HL-60 (cell line): Measurements from ENCODE around the gene EFHB.

Source experiments
- GABPA ChIP-seq: IDR thresholded peaks from 2 replicates; pipeline ENCODE4 v1.6.1; 2012; ENCODE audit warnings: low read depth
- SPI1 ChIP-seq: IDR thresholded peaks from 2 replicates; pipeline ENCODE4 v1.6.1; 2012; ENCODE audit warnings: low read depth, mild to moderate bottlenecking, borderline replicate concordance
- TF ChIP-seq, protein P1 (sequence below): IDR thresholded peaks from one replicate; pipeline ENCODE4 v1.5.1; 2011; ENCODE audit warnings: low read length, control low read depth, inconsistent platforms; ENCODE audit not compliant: insufficient read depth

GRCh38 chr3:19938295-19938627 is 4.2 kb upstream of the EFHB start:
- TF ChIP-seq, protein P1, sequence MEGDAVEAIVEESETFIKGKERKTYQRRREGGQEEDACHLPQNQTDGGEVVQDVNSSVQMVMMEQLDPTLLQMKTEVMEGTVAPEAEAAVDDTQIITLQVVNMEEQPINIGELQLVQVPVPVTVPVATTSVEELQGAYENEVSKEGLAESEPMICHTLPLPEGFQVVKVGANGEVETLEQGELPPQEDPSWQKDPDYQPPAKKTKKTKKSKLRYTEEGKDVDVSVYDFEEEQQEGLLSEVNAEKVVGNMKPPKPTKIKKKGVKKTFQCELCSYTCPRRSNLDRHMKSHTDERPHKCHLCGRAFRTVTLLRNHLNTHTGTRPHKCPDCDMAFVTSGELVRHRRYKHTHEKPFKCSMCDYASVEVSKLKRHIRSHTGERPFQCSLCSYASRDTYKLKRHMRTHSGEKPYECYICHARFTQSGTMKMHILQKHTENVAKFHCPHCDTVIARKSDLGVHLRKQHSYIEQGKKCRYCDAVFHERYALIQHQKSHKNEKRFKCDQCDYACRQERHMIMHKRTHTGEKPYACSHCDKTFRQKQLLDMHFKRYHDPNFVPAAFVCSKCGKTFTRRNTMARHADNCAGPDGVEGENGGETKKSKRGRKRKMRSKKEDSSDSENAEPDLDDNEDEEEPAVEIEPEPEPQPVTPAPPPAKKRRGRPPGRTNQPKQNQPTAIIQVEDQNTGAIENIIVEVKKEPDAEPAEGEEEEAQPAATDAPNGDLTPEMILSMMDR = no peak
- TF ChIP-seq GABPA = no peak
- no peak for TF ChIP-seq SPI1
